Measurements from ENCODE around the gene GFOD2.

GFOD2 gene

DNA sequence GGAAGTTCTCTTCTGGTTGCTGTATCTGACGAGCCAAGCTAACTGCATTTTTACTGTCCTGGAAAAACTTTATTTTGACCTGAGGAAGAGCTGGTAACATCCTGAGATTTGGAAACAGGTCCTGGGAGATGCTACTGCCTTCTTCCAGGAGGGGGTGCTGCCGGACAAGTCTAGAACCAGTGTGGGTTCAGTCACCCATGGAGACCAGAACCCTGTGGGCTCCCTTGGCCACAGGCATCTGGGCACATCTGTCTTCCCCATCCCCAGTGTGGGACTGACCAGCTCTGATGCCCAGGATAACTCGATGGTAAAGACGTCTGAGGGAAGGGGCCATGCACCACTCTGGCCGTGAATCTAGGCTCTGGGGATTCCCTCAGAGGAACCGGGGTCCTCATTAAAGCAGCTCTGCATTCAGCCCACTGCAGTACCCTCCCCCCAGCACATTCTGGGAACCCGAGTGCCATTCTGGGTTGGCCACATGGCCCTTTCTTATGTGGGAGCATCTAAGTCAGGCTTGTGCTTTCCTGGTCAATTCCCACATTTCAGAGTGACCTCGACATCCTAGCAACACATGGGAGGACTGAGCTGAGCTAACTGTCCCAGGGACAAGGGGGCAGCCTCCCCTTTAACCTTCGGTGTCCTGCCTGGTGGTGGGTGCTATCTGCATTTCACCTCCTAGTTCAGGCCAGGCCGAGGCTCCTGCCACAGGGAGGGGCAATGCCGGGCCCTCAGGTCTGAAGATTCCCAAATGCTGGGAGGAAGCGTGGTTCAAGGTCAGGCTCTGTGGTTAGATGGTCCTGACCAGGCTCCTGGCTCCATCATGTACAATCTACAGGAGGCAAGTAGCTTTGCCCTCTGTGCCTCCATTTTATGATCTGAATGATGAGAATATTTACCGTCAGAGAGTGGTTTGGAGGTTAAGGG lies 46.1 kb downstream of the GFOD2 start:
- DNase-seq (ENCODE audit: low read depth in 1 of 2, low spot score in 1 of 2), result no peak

DNA sequence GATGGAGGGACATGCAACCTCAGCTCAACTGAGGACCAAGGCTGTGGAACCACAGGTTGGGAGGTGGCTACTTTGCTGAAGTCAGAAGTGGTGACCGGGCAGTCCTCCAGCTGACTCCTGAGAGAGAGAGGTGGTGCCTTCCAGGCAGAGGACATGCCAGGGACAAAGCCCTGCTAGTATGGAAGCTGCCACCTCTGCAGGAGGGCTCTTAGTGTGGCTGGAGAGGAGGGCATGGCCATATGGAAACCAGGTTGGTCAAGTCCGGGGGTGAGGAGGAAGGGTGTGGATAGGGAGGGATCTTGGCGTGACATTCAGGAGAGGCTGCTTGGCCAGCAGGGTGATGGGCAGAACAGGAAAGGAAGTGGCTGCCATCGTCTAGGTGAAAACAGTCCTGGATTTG lies 46.8 kb downstream of the GFOD2 start:
- DNase-seq (ENCODE audit: low read depth in 1 of 2, low spot score in 1 of 2), result no peak

DNA sequence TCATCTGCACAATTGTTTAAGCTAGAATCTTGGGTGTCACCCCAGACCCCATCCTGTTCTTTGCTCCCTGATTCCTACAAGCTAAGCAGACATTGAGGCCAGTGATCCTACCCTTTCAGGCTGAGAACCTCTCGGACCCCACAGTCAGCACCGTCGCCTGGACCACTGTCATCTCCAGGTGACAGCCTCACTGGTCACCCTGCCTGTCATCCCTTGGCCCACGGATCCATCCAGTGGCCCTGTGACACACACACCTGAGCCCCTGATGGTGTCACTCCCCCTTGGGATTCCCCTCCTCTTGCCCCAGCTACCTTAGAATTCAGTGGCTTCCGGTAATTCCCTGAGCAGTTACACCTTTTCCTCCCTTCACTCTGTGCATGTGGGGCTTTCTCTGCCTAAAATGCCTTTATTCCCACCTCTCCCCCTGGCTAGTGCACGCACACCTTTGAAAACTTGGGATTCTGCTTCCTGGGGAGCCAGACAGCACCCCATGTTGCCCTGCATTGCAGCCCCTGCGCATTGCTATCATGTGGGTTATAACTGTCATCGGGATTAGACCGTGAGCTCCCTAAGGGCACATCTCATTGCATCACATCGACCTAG lies 49.5 kb downstream of the GFOD2 start:
- DNase-seq (ENCODE audit: low read depth in 1 of 2, low spot score in 1 of 2), result no peak

DNA sequence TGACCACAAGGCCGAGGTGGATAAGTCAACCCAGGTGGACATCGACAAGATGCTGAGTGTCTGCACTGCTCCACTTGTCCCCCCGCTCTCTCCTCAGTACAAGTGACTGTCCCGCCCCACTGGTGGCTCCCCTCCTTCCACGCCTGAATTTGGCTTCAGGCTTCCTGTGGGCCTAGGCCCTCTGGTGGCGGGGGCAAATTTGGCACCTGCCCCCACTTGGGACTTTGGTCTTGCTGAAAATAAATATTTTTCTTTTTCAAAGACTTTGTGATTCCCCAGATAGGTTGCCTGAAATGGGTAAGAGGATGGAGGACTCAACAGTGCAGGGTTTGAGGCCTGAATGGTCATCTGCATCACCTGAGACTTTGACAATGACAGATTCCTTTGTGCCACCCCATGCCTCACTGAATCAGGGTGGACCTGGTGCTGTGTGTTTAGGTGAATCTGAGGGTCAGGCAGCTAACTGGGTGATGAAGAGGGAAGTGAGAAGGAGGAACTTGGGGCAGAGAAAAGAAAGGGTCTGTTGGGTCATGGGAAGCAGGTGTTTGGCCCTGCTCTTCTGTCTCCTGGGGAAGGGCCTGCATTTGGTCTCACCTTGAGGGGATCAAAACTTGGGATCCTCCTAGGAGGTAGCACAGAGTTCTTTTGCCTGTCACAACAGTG lies 50.5 kb downstream of the GFOD2 start:
- no peak for DNase-seq (ENCODE audit: low read depth in 1 of 2, low spot score in 1 of 2)

DNA sequence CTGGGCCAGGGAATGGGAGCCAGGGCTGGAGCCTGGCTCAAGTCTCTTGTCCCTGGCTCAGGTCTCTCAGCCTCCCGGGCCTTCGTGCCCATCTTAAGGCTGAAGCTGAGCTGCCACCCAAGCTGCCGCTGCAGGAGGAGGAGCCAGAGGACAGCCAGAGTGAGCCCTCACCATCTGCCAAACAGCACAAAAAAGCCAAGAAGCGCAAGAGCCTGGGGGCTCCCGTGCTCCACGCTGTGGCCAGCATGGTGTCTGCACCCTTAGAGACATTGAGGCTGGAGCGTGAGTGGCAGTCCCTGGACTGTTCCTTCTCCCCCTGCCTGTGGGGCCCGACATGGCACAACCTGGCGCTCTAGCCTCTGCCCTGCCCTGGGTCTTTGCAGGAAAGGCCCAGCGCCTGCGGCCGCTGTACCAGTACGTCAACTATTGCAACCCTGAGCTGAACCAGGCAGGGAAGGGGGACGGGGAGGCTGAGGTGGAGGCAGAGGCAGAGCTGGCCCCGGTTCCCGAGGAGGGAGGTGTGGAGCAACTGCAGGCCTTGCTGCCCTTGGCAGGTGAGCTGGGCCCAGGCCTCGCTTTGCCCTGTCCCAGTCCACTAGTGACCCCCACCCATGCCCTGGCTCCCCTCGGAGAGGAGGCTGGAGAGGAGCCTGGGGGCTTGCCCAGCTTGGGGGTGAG lies 51.2 kb downstream of the GFOD2 start:
- DNase-seq (ENCODE audit: low read depth in 1 of 2, low spot score in 1 of 2), result peak; percentile 63 to 64

- DNase-seq (ENCODE audit: low read depth in 1 of 2, low spot score in 1 of 2), result no peak
These were observed 51.7 kb downstream of the GFOD2 start for GRCh38 chr16:67667453-67667816.

DNA sequence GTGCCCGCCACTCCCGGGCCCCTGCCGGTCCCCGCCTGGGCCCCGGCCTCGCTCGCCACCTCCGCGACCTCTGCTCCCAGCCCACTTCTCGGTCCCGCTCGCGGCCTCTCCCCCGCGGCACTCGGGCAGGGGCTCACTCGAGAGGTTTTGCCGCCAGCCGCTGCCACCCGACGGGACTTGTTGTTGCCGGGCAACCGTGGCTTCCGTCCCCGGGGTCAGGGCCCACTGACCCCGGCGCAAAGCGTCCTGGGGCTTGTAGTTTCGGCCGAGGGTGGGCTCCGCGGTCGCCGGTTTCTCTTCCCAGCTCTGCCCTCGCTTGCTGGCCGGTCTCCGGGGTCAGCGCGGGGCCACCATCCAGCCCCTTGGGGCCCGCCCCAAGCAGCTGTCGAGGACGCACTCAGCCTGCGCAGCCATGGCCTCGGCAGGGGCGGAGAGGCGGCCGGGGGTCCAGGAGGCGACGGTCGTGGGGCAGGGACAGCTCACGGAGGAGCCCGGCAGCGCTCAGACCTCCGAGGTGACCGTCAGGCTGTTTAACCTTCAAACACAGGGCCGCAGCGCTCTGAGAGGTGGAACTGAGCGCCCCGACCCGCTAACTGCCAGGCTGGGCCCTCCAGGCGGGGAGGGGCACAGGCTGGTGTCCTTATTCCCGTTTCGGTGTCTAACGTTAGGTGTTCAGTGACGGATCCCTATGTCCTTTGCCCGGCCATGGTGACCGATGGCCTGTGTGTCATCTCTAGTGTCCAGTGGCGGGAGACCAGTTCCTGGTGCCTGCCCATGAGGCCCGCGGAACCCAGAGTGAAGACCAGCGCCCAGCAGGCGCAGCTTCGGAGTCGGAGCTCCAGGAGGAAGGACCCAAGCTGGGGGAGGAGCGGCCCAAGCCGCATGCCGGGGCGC lies 52.3 kb downstream of the GFOD2 start, which contains the start of the genes C16orf86 and ENKD1:
Gene C16orf86 (plus strand): TSS at position 256 of the 894 bp plus-strand sequence. CDS start 157 bp downstream, at position 413.
Gene ENKD1 (minus strand): TSS at position 192 of the 894 bp plus-strand sequence. CDS start 308 bp downstream, outside the sequence.
- DNase-seq (ENCODE audit: low read depth in 1 of 2, low spot score in 1 of 2), result peak; percentile 68

DNA sequence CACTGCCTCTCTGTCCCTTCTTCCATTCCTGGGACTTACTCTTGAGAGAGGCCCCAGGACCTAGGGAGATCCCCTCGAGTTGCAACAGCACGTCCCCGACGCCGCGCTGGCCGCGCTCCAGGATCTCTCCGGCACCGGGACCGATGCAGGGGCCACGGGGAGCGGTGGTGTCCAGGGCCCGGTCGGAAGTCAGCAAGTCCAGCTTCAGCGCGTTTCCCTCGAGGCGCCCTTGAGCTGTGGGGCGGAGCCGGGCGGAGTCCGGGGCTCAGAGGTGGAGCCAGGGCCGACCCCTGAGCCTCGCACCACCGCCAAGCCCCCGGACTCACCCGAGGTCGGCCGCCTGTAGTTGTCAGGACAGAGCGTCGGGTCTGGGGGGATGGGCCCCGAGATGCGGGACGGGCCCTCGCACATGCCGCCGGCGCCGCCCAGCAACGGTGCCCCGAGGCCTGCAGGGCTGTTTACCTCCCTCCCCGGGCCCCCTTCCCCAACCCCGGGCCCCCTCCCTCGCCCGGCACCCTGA lies 53.0 kb downstream of the GFOD2 start:
- DNase-seq (ENCODE audit: low read depth in 1 of 2, low spot score in 1 of 2), result no peak

DNA sequence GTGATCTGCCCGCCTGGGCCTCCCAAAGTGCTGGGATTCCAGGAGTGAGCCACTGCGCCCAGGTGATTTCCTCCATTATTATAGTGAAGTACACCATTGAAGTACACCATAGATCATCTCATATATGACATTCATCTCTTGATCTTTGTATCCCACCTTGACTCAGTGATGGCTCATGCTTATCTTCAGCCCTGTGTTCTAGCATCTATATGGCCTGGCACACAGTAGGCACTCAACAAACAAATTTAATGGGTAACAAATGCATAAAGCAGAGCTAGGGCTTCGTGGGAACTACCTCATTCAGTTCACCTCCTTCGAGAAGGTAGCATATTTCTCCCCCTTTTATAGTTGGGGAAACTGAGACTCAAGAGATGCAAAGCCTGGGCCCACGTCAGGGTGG lies 53.5 kb downstream of the GFOD2 start:
- DNase-seq (ENCODE audit: low read depth in 1 of 2, low spot score in 1 of 2), result no peak

DNA sequence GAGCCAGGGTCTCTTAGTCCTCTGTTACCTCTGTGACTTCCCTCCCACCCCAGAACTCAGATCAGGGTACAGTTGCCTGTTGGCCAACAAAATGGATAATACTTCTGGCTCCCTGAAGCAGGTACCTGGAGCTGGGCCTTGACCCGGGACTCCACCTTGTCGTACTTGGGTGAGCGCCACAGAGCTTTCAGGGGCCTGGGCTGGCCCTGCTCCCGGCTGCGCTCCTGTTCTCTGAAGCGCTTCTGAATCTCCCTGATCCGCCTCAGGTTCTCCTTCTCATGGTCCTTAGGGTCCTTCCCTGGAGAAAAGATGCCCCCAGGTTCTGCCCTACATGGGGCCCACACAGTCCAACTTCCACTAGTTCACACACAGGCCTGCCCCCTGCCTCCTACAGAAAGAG lies 54.2 kb downstream of the GFOD2 start:
- no peak for DNase-seq (ENCODE audit: low read depth in 1 of 2, low spot score in 1 of 2)

- DNase-seq (ENCODE audit: low read depth in 1 of 2, low spot score in 1 of 2), result no peak
These were observed 54.9 kb downstream of the GFOD2 start for GRCh38 chr16:67664258-67664657.

- DNase-seq (ENCODE audit: low read depth in 1 of 2, low spot score in 1 of 2), result no peak
These were observed 55.3 kb downstream of the GFOD2 start for GRCh38 chr16:67663877-67664222.

- DNase-seq (ENCODE audit: low read depth in 1 of 2, low spot score in 1 of 2), result no peak
These were observed 55.8 kb downstream of the GFOD2 start for GRCh38 chr16:67663151-67663876.

GRCh38 chr16:67662653-67663010 lies 56.5 kb downstream of the GFOD2 start:
- DNase-seq (ENCODE audit: low read depth in 1 of 2, low spot score in 1 of 2), result no peak

DNA sequence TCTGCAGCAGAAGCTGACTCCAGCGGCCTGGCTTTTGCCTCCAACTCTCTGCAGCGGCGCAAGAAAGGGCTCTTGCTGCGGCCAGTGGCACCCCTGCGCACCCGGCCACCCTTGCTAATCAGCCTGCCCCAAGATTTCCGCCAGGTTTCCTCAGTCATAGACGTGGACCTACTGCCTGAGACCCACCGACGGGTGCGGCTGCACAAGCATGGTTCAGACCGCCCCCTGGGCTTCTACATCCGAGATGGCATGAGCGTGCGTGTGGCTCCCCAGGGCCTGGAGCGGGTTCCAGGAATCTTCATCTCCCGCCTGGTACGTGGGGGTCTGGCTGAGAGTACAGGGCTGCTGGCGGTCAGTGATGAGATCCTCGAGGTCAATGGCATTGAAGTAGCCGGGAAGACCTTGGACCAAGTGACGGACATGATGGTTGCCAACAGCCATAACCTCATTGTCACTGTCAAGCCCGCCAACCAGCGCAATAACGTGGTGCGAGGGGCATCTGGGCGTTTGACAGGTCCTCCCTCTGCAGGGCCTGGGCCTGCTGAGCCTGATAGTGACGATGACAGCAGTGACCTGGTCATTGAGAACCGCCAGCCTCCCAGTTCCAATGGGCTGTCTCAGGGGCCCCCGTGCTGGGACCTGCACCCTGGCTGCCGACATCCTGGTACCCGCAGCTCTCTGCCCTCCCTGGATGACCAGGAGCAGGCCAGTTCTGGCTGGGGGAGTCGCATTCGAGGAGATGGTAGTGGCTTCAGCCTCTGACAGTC lies 57.0 kb downstream of the GFOD2 start:
- DNase-seq (ENCODE audit: low read depth in 1 of 2, low spot score in 1 of 2), result no peak

DNA sequence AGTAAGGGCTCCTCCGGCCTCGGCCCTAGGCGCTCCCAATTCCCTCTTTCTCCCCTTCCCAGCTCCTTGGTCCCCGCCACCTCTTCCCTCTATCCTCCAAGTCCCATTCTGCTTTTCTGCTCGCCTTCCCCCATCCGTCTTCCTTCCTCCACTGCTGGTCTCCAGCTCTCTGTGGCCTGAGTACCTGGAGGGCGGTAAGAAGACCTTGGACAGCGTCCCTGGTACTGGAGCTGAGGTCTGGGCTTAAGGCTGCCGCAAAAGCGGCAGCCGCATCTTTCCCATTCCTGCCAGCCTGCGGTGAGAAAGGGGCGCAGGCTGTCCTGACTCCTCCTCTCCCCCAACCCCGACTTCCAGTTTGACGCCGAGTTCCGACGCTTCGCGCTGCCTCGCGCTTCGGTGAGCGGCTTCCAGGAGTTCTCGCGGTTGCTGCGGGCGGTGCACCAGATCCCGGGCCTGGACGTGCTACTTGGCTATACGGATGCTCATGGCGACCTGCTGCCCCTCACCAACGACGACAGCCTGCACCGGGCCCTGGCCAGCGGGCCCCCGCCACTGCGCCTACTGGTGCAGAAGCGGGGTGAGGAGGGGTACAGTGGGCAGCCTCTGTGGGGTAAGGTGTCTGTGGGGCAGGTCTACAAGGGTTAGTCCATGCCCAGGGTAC lies 57.9 kb downstream of the GFOD2 start:
- no peak for DNase-seq (ENCODE audit: low read depth in 1 of 2, low spot score in 1 of 2)

DNA sequence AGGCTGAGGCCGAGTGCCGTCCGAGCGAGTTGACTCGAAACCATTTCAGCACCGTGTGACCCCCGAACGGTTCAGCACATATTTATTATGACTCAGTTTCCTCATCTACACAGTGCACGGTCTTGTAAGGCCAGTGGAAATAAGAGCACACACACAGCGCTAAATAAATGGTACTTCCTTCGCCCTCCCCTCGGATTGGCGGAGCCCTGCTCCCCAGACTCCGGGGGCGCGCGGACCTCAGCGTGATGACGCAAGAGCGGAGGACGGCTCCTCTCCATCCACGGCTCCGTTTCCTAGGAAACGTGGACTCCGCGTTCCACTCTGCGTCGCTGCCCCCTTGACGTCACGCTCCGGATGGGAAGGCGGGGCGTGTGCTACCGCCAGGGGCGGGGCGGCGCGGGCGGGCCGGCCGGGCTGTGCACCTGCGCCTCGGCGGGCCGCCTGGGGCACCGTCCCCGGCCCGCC lies 58.5 kb downstream of the GFOD2 start, which contains the start of gene PARD6A:
Gene PARD6A (plus strand): TSS at position 397 of the 465 bp plus-strand sequence. CDS start 79 bp downstream, outside the sequence.
- DNase-seq (ENCODE audit: low read depth in 1 of 2, low spot score in 1 of 2), result peak; percentile 83 to 84

Measured in stimulated activated CD4-positive, alpha-beta T cell treated with anti-CD3 and anti-CD28 coated beads, Interleukin-15, amount 100 ng/mL, for 1 hour (primary cell).